Ovary (tissue), 9 donors: ENCODE measurements around the gene PPP6R1. TPM values are rescaled to one million over a fixed set of nuclear protein-coding genes. Genes with fewer than 3 reads are reported as not detected.
"Not testable (repeated sequence)": the region's sequence is repeated elsewhere in the genome, so short reads cannot be mapped to it uniquely, and the experiment has no call there.

ENCODE experiments used
- DNase-seq, 5 donors: peaks; one replicate each; pipeline ENCODE4 v3.0.0-alpha.2; 2019 to 2020
- H3K27ac ChIP-seq, 2 donors: fragments of 200-600 bp; one replicate each; pipeline versions ENCODE4 v1.5.1 to v1.8.0; 2019 to 2022
- H3K27me3 ChIP-seq: fragments of 200-600 bp; one replicate; pipeline ENCODE4 v1.8.0; 2022
- H3K36me3 ChIP-seq: fragments of 200-600 bp; sonication (generic); one replicate; pipeline ENCODE4 v1.5.1; 2019
- H3K4me1 ChIP-seq: one replicate; pipeline ENCODE4 v1.8.1; 2013; ENCODE audit warnings: mild to moderate bottlenecking, moderate library complexity; ENCODE audit not compliant: insufficient read depth
- H3K4me3 ChIP-seq: fragments of 200-600 bp; sonication (generic); one replicate; pipeline ENCODE4 v1.5.1; 2017
- H3K9me3 ChIP-seq, 2 donors: fragments of 200-600 bp in 1 of 2; sonication (generic) in 1 of 2; one replicate each; pipeline versions ENCODE4 v1.5.1 to v1.8.1; 2013 to 2019; ENCODE audit warnings: mild to moderate bottlenecking in 1 of 2, moderate library complexity in 1 of 2
- EP300 ChIP-seq: sonication (generic); formaldehyde crosslinking; IDR thresholded peaks from one replicate; pipeline ENCODE4 v1.6.1; 2017; ENCODE audit warnings: antibody characterized with exemption
- POLR2A ChIP-seq: fragments of 450-650 bp; IDR thresholded peaks from one replicate; pipeline ENCODE4 v1.6.1; 2017; ENCODE audit warnings: antibody characterized with exemption, mild to moderate bottlenecking, moderate library complexity
- whole genome bisulfite sequencing, 3 donors: extraction: QIAGEN DNeasy Blood & Tissue Kit in 1 of 3; methylation state at CpG; one replicate each; pipeline versions ENCODE4 v1.1.5 to v1.1.7; 2013 to 2017; 5-methylcytosine and 5-hydroxymethylcytosine counted together
- intact Hi-C, 4 donors: fragments of 100-400 bp; cut with DNase I; formaldehyde crosslinking; loops; one replicate each; pipeline versions ENCODE4 v1.11.0 to v1.15.1; 2022 to 2023
- polyA plus RNA-seq, 2 donors: library from polyadenylated mRNA; stranded (reverse); fragments of 200-250 nt in 1 of 2; fragments of 350-450 nt in 1 of 2; fragmentation: Illumina TruSeq in 1 of 2; extraction: RNeasy Lipid Tissue Mini Kit (QIAGEN cat#74804) in 1 of 2; gene quantifications; one replicate each; pipeline ENCODE4 v1.2.3, GENCODE V29; 2013 to 2014
- total RNA-seq, 7 donors: library from RNA; depleted of rRNA in 2 of 7; stranded (reverse); fragments of >200 nt in 2 of 7; fragmentation: NEBNext Ultra II Directional in 3 of 7; extraction: Animal tissue kit (Norgen Biotek cat#: 25700) in 3 of 7; gene quantifications; one replicate each; pipeline versions ENCODE4 v1.1.0 to v1.2.4, GENCODE V29; 2016 to 2023
- TF ChIP-seq, protein P1 (sequence below), 3 donors: fragments of 450-650 bp in 2 of 3; fragments of 200-600 bp in 1 of 3; IDR thresholded peaks; one replicate each; pipeline versions ENCODE4 v1.5.1 to v1.8.0; 2016 to 2022; ENCODE audit warnings: antibody characterized with exemption in 3 of 3, mild to moderate bottlenecking in 1 of 3
- donor health status: DM: no; HTN: no; CAD: no; lungs with moderate emphysema.
- donor health status: DM: no; HTN: no; CAD: no.
- donor health status: Bipolar disorder and iron deficiency.
- donor health status: DM: yes; HTN: yes; CAD: no.
- donor health status: DM: no; HTN: no; CAD: no.
- donor health status: DM: yes; HTN: yes; CAD: no.

Gene PPP6R1
- total and polyA plus RNA-seq, 9 donors = 14.1 to 52.2 (median 42.9) TPM

DNA sequence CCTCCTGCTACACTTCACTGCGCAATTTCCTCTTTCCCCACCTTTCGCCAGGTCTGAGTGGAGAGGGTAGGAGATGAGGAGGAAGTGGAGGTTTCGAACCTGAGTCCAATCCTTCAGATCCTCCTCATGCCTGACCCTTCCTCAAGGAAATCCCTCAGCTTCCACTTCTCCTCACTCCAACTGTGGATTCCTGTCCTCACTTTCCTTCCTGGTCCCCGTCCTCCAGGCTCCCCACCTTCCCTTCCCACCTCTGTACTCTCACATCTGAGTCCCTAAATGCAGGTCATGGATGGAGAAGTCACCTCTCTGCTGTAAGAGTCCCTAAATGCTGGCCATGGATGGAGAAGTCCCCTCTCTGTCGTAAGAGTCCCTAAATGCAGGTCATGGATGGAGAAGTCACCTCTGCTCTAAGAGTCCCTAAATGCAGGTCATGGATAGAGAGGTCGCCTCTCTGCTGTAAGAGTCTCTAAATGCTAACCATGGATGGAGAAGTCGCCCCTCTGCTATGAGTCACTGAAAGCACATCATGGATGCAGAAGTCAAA, 33.3 kb downstream of the PPP6R1 start:
- Histone ChIP-seq H3K4me3 (no peak overlapping the region), H3K27me3 (no peaks in the 10 kb centered on the region), H3K4me1 (no peaks in the 10 kb centered on the region), H3K36me3 (no peaks in the 10 kb centered on the region), H3K27ac (no peak overlapping the region), H3K9me3 (no peaks in the 10 kb centered on the region)
- no peak for DNase-seq
- intact Hi-C loops = no loop called here
- TF ChIP-seq, protein P1, sequence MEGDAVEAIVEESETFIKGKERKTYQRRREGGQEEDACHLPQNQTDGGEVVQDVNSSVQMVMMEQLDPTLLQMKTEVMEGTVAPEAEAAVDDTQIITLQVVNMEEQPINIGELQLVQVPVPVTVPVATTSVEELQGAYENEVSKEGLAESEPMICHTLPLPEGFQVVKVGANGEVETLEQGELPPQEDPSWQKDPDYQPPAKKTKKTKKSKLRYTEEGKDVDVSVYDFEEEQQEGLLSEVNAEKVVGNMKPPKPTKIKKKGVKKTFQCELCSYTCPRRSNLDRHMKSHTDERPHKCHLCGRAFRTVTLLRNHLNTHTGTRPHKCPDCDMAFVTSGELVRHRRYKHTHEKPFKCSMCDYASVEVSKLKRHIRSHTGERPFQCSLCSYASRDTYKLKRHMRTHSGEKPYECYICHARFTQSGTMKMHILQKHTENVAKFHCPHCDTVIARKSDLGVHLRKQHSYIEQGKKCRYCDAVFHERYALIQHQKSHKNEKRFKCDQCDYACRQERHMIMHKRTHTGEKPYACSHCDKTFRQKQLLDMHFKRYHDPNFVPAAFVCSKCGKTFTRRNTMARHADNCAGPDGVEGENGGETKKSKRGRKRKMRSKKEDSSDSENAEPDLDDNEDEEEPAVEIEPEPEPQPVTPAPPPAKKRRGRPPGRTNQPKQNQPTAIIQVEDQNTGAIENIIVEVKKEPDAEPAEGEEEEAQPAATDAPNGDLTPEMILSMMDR (IDR thresholded peaks at IDR 0.05) = no peak
- TF ChIP-seq POLR2A (no peak), EP300 (no peak)
- WGBS, 3 donors = 86 to 90% (median 90%) methylated on average over 7 of the region's 7 CpGs

DNA sequence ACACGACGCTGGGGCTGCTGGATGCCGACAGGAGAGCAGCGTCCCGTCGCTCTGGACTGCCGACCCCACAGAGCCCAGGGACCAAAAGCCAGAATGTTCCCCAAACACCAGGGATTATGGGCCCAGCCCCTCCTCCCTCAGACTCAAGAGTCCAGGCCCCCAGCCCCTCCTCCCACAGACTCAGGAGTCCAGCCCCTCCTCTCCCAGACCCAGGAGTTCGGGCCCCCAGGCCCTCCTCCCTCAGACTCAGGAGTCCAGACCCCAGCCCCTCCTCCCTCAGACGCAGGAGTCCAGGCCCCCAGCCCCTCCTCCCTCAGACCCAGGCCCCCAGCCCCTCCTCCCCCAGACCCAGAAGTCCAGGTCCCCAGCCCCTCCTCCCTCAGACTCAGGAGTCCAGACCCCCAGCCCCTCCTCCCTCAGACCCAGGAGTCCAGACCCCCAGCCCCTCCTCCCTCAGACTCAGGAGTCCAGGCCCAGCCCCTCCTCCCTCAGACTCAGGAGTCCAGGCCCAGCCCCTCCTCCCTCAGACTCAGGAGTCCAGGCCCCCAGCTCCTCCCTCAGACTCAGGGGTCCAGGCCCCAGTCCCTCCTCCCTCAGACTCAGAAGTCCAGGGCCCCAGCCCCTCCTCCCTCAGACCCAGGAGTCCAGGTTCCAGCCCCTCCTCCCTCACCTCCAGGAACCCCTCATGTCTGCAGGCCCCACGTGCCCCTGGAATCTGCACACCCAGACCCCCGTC, 34.0 kb downstream of the PPP6R1 start:
- H3K4me1 ChIP-seq, H3K36me3 ChIP-seq, H3K27ac ChIP-seq, DNase-seq, H3K27me3 ChIP-seq, H3K9me3 ChIP-seq, intact Hi-C loops, H3K4me3 ChIP-seq: not testable (repeated sequence)
- 36 to 48% (median 37%) methylated on average over 10 to 11 of the region's 11 CpGs for WGBS, 3 donors

DNA sequence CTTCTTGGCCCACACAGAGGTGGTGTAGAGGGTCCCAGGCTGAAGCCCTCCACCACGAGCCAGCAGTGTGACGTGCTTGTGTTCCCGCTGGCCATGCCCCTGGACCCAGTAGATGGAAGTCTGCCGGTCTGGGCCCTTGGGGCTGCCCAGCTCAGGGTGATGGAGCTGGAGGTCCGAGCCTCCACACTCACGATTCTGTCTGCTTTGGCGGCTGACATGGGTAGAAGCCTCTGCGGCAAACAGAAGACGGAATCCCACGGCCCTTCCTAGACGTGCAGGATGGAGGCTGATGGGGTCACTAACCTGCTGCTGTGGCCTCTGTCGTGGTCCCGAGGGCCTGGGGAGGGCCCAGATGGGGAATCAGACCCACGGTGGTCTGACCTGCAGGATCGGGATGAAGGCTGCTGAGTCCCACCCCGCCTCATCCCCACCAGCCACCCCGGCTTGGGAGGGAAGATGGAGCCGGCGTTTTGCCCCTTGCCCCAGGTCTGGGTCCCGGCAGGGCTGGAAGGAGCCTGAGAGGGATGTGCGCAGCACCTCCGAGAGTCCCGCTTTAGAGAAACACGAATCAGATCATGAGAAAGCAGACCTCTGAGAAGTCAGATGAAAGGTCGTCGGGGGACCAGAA, 34.7 kb downstream of the PPP6R1 start:
- WGBS, 3 donors = 57 to 69% (median 62%) methylated on average over 26 of the region's 26 CpGs
- intact Hi-C loops = no loop called here
- Histone ChIP-seq H3K9me3 (no peaks in the 10 kb centered on the region), H3K4me3 (no peak overlapping the region), H3K36me3 (no peaks in the 10 kb centered on the region), H3K27me3 (no peaks in the 10 kb centered on the region), H3K4me1 (no peaks in the 10 kb centered on the region), H3K27ac (no peak overlapping the region)
- no peak for DNase-seq
- TF ChIP-seq, protein P1 (IDR thresholded peaks at IDR 0.05) = no peak
- no peak for TF ChIP-seq POLR2A
- TF ChIP-seq EP300 = no peak

DNA sequence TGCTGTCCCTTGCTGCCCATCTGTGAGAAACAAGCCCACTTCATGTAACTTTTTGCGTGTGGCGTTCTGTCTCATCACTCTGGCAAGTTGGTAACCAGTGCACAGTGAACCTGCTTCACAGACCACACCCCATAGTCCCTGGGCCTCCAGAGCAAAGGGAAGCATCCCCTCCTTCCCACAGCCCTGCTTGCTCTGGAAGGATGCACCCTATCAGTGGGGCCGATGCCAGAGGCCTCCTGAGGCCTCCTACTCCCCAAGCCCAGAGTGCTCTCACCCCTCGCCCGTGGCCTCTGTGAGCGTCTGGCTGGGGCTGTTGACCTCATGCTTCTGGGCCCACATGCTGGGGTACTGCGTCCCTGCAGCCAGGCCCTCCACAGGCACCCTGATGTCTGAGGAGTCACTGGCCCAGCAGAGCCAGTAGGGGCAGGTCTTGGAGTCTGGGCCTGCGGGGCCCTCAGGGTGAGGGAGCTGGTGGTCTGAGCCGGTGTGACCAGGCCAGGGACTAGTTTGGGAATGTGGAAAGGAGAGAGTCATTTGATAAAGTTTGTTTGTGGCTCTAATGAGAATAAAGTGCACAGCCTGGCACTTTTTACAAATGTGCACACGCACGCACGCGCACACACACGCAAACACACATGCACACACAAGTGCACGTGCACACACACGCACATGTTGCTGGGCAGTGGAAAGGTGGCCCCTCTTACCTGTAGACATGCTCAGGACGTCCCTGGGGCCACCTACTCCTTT, 35.4 kb downstream of the PPP6R1 start:
- no peak overlapping the region for H3K27ac ChIP-seq
- no peaks in the 10 kb centered on the region for H3K36me3 ChIP-seq
- H3K4me1 ChIP-seq = no peaks in the 10 kb centered on the region
- intact Hi-C loops = no loop called here
- no peaks in the 10 kb centered on the region for H3K27me3 ChIP-seq
- DNase-seq = no peak
- no peak overlapping the region for H3K4me3 ChIP-seq
- TF ChIP-seq POLR2A (no peak), EP300 (no peak)
- TF ChIP-seq, protein P1 (IDR thresholded peaks at IDR 0.05) = no peak
- 68 to 72% (median 70%) methylated on average over 17 of the region's 17 CpGs for WGBS, 3 donors
- no peaks in the 10 kb centered on the region for H3K9me3 ChIP-seq
